ENCODE measurements around the gene CCDC27. TPM values are rescaled to one million over a fixed set of nuclear protein-coding genes. Genes with fewer than 3 reads are reported as not detected.

The CCDC27 gene
- total and polyA plus RNA-seq, 2 of the 13 experiments (the other 11 are each of a cell fraction or from before 2014, with no cell fraction given) = not detected

DNA sequence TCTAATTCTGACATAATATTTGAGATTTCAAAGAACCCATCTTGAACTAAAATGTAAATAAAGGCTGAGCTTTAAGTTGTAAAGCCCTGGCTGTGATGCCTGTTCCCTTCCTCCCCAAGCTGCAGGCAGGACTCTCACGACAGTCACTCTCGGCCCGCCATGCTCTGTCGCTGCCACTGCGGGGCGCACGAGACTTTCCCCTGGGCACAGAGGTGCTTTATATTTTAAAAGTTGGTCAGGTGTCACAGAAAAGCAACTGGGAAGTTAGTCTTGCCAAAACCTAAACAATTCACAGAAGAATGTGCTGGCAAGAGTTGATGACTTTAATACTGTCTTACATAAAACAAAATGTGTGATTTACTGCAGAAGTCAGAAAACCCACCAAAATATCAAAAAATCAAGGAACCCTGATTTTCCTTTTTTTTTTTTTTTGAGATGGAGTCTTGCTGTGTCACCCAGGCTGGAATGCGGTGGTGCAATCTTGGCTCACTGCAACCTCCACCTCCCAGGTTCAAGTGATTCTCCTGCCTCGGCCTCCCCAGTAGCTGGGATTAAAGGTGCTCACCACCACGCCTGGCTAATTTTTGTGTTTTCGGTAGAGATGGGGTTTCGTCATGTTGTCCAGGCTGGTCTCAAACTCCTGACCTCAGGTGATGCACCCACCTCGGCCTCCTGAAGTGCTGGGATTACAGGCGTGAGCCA lies 33.4 kb downstream of the CCDC27 start:
- FAIRE-seq = no peak
- H3K27me3 ChIP-seq (ENCODE audit: control insufficient read depth in 1 of 2, insufficient read depth in 2 of 2, low read length in 2 of 2) = no peaks in the 10 kb centered on the region
- intact Hi-C loops (cut with micrococcal nuclease; ENCODE audit: unreplicated experiment) (loop anchor here (1.0 kb wide), 1 partner anchor 16 kb away; no protein-coding TSS in a partner anchor), in situ Hi-C loops (cut with HindIII; ENCODE audit: extremely low pct_ligation_motif_present, low pct_unique_long_range_greater_than_20kb) (no loop called here)
- H3K9ac ChIP-seq (ENCODE audit: insufficient read depth, low read depth, low read length) = no peak overlapping the region
- H3K9me3 ChIP-seq (ENCODE audit: low read length) = no peaks in the 10 kb centered on the region
- peak overlapping the region; percentile 47 for H3K27ac ChIP-seq (ENCODE audit: extremely low read length, insufficient read depth, low read length)
- no peak overlapping the region for H2AFZ ChIP-seq (ENCODE audit: low read length)
- H3K4me3 ChIP-seq (replicated peaks in 1 of 3; ENCODE audit: insufficient read depth in 1 of 3, low read depth in 2 of 3, low read length in 3 of 3) = no peak overlapping the region
- CTCF ChIA-PET (ENCODE audit: low intra/inter-chr PET ratio, low total read pairs) = interaction anchor here (1.0 to 1.7 kb wide), 3 partner anchors 10 to 16 kb away, joined by 3 to 10 read pairs (median 5); partner anchors contain the start of gene LRRC47
- peaks cover 16% of the 10 kb centered on the region for H3K79me2 ChIP-seq (ENCODE audit: insufficient read depth, low read length)
- DNase-seq (ENCODE audit: low spot score) = peak; percentile 60
- peak overlapping the region; percentile 15 for H3K4me2 ChIP-seq (ENCODE audit: low read depth, low read length)
- peak; percentile 78 for ATAC-seq
- H3K36me3 ChIP-seq (replicated peaks in 1 of 2; ENCODE audit: control insufficient read depth in 1 of 2, insufficient read depth in 2 of 2, low read length in 2 of 2) = peaks cover 24 to 62% of the 10 kb centered on the region in 2 experiments
- peaks cover 25% of the 10 kb centered on the region for H3K4me1 ChIP-seq (ENCODE audit: insufficient read depth, low read length)
- POLR2A ChIA-PET = interaction anchor here (1.0 to 2.4 kb wide), 5 partner anchors 8 to 14 kb away, joined by 4 to 19 read pairs (median 10); partner anchors contain the start of gene LRRC47
- 46% methylated on average over 14 of the region's 14 CpGs for WGBS (ENCODE audit: low lambda C conversion rate)
- no TSS peak for BruUV-seq (replicated peaks)
- H4K20me1 ChIP-seq (ENCODE audit: insufficient read depth, low read length) = no peaks in the 10 kb centered on the region
- TF ChIP-seq ZUFSP (CRISPR knock-in tag; IDR thresholded peaks at IDR 0.05; ENCODE audit: borderline replicate concordance) (no peak), ZNF770 (CRISPR knock-in tag; IDR thresholded peaks at IDR 0.05) (peak; percentile 76), RCOR2 (CRISPR knock-in tag; IDR thresholded peaks at IDR 0.05) (0 out of 2 replicates have a peak, but pooled peaks have one; percentile 15), MED1 (CRISPR knock-in tag; IDR thresholded peaks at IDR 0.05) (peak; percentile 32; the same call in 1 of the 2 replicates), RXRB (CRISPR knock-in tag; IDR thresholded peaks at IDR 0.05; ENCODE audit: borderline replicate concordance) (0 out of 2 replicates have a peak, but pooled peaks have one; percentile 21), PCBP2 (optimal IDR thresholded peaks at IDR 0.05; ENCODE audit: low read depth, low read length, poor library complexity, severe bottlenecking) (no peak), GATAD1 (CRISPR knock-in tag; IDR thresholded peaks at IDR 0.05) (peak; percentile 32; the same call in 1 of the 2 replicates), STAG1 (CRISPR knock-in tag; IDR thresholded peaks at IDR 0.05) (peak; percentile 78), ZNF501 (CRISPR knock-in tag; IDR thresholded peaks at IDR 0.05) (peak; percentile 66; the same call in 1 of the 2 replicates), SP5 (CRISPR knock-in tag; IDR thresholded peaks at IDR 0.05; ENCODE audit: borderline replicate concordance, low read depth) (peak; percentile 6; the same call in 1 of the 2 replicates)
- TF ChIP-seq, protein P1, sequence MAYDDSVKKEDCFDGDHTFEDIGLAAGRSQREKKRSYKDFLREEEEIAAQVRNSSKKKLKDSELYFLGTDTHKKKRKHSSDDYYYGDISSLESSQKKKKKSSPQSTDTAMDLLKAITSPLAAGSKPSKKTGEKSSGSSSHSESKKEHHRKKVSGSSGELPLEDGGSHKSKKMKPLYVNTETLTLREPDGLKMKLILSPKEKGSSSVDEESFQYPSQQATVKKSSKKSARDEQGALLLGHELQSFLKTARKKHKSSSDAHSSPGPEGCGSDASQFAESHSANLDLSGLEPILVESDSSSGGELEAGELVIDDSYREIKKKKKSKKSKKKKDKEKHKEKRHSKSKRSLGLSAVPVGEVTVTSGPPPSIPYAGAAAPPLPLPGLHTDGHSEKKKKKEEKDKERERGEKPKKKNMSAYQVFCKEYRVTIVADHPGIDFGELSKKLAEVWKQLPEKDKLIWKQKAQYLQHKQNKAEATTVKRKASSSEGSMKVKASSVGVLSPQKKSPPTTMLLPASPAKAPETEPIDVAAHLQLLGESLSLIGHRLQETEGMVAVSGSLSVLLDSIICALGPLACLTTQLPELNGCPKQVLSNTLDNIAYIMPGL (CRISPR knock-in tag; IDR thresholded peaks at IDR 0.05; ENCODE audit: borderline replicate concordance in 1 of 2, low read depth in 1 of 2) = peak in 1 of 2 experiments; percentile 45; a peak in 1 of 4 replicates
